Stimulated activated naive CD8-positive, alpha-beta T cell treated with anti-CD3 and anti-CD28 coated beads, Interleukin-15, Interleukin-2, amounts not matched to agents 100 ng/mL and 50 ng/mL, for 24 hours (primary cell): ENCODE measurements around the gene CPM.

Experiments
- H3K27ac Mint-ChIP-seq: one replicate; pipeline ENCODE4 v1.8.0; 2021; ENCODE audit warnings: mild to moderate bottlenecking, mixed read lengths
- H3K27me3 Mint-ChIP-seq: one replicate; pipeline ENCODE4 v1.8.0; 2021; ENCODE audit warnings: mixed read lengths
- H3K36me3 Mint-ChIP-seq: one replicate; pipeline ENCODE4 v1.8.0; 2021; ENCODE audit warnings: low read depth, mixed read lengths
- H3K4me1 Mint-ChIP-seq: one replicate; pipeline ENCODE4 v1.8.0; 2021; ENCODE audit warnings: low read depth, mixed read lengths
- H3K4me3 Mint-ChIP-seq: one replicate; pipeline ENCODE4 v1.8.0; 2021; ENCODE audit warnings: mild to moderate bottlenecking, mixed read lengths
- H3K9me3 Mint-ChIP-seq: one replicate; pipeline ENCODE4 v1.8.0; 2021; ENCODE audit warnings: mixed read lengths

Gene CPM

DNA sequence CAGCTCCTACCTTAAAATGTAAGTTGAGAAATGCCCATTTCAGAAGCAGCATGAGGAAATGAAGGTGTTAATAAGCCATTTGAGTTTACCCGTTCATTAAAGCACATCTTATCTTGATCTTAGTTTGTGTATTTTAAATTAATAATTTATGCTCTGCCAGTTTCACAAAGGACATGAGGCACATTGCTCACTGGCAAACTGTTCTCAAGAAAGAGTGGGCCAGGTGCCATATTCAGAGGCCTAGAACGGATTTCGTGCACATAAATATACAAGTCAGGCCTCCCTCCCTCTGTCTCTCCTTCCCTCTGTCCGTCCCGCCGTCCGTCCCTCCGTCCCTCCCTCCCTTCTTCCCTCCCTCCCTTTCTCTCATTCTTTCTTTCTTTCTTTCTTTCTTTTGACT is 29.5 kb downstream of the CPM start:
- Mint-ChIP-seq H3K4me3 (no peak overlapping the region), H3K9me3 (no peaks in the 10 kb centered on the region), H3K36me3 (no peaks in the 10 kb centered on the region), H3K4me1 (peaks cover 18% of the 10 kb centered on the region), H3K27ac (no peak overlapping the region), H3K27me3 (peaks cover 13% of the 10 kb centered on the region)

DNA sequence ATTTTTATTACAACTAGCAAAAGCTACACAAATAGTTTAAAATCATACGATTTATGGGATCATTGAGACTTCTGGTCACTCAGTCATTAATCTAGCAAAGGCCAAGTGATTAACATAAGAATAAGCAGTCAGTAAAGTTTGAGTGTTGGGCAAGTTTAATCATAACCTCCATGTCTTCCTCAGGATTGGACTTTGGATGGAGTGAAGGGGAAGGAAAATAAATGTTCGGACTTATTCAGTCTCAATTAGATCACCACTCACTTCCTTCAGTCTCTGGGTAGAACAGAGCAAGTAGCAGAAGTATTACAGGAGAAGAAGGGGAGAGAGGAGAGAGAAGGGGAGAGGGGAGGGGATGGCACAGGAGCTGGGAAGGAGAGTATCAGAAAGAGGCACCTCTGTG is 31.4 kb downstream of the CPM start:
- Mint-ChIP-seq H3K4me1 (peaks cover 18% of the 10 kb centered on the region), H3K9me3 (no peaks in the 10 kb centered on the region), H3K27ac (no peak overlapping the region), H3K27me3 (peaks cover 11% of the 10 kb centered on the region), H3K4me3 (no peak overlapping the region), H3K36me3 (no peaks in the 10 kb centered on the region)

DNA sequence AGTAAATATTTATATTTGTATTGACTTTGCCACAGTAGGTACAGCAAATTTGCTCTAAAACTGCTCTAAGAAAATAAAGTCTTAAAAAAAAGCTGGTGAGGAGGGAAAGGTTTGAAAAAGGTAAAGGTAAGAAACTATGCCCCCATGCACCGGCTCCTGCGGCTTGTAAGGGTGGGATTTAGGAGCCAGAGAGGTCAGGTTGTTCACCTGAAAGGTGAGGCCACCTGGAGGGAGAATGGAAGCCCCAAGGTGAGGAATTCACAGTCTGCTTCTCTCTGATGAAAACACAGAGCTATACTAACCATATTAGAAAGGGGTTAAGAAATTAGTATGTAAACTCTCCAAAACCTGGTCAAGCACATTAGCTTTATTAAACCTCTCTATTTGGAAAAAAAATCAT is 31.8 kb downstream of the CPM start:
- H3K4me3 Mint-ChIP-seq = no peak overlapping the region
- H3K9me3 Mint-ChIP-seq = no peaks in the 10 kb centered on the region
- peaks cover 13% of the 10 kb centered on the region for H3K27me3 Mint-ChIP-seq
- H3K27ac Mint-ChIP-seq = no peak overlapping the region
- peaks cover 18% of the 10 kb centered on the region for H3K4me1 Mint-ChIP-seq
- peaks cover 3% of the 10 kb centered on the region for H3K36me3 Mint-ChIP-seq

DNA sequence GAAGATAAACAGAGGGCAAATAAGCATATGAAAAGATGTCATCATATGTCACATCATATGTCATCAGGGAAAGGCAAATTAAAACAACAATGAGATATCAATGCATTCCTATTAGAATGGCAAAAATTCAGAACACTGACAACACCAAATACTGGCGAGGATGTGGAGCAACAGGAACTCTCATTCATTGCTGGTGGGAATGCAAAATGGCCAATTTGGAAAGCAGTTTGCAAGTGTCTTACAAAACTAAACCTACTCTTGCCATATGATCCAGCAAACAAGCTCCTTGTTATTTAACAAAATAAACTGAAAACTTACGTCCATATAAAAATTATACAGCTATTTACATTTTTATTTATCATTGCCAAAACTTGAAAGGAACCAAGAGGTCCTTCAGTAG is 32.7 kb downstream of the CPM start:
- Mint-ChIP-seq H3K9me3 (no peaks in the 10 kb centered on the region), H3K27ac (no peak overlapping the region), H3K27me3 (peaks cover 18% of the 10 kb centered on the region), H3K4me1 (peaks cover 16% of the 10 kb centered on the region), H3K4me3 (no peak overlapping the region), H3K36me3 (peaks cover 9% of the 10 kb centered on the region)

DNA sequence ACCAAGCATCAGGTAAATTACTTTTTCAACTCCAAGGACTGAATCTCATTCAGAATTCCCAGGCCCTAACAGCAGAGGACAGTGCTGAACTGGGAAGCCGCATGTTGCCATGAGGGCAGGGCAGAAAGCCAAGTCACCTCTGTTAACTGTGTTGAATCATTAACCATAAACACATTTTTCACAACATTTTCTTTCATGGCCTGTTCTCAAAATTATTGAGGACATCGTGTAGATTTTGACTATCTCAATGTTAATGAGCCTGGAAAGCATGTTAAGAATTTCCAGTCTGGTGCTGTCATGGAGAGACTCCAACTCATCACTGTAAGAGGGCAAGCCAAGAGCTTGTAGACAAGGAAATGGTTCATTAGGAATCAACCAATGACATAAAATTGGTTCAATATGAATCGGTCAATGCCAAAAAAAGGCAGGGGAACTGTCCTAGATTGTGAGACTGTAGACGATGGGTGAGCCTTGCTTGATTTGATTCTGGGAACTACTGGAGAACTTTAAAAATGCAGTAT is 33.7 kb downstream of the CPM start:
- peaks cover 7% of the 10 kb centered on the region for H3K4me1 Mint-ChIP-seq
- H3K9me3 Mint-ChIP-seq = no peaks in the 10 kb centered on the region
- peaks cover 18% of the 10 kb centered on the region for H3K27me3 Mint-ChIP-seq
- no peak overlapping the region for H3K27ac Mint-ChIP-seq
- no peak overlapping the region for H3K4me3 Mint-ChIP-seq
- peaks cover 9% of the 10 kb centered on the region for H3K36me3 Mint-ChIP-seq

DNA sequence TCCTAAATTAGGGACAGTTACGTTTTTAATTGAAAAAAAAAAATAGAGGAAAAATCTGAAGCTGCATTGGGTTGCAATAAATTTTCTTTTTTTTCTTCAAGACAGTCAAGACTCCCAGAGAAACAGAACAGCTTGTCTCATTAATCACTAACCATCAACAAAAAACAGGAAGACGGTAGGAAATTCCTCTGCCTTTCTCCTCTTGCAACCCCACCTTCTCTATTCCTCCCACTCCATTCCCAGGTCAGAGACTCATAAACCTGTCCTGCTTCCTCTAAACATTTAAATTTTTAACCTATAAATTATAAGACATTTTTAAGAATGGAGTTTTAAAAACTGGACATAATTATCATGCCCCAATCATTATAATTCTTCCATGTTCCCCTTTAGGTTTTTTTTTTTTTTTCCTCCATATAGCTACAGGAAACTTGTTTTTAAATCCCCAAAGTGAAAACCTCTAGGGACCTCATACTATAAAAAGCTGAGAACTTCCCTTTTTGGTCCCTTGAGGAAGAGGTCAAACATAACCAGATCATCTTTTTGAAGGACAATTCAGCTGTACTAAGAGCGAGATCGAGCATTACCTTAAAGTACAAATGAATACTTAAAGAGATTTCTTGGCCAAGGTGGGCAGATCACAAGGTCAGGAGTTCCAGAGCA is 36.0 kb downstream of the CPM start:
- H3K36me3 Mint-ChIP-seq = peaks cover 9% of the 10 kb centered on the region
- no peak overlapping the region for H3K4me3 Mint-ChIP-seq
- H3K9me3 Mint-ChIP-seq = no peaks in the 10 kb centered on the region
- H3K27me3 Mint-ChIP-seq = peaks cover 23% of the 10 kb centered on the region
- no peak overlapping the region for H3K27ac Mint-ChIP-seq
- peaks cover 7% of the 10 kb centered on the region for H3K4me1 Mint-ChIP-seq

DNA sequence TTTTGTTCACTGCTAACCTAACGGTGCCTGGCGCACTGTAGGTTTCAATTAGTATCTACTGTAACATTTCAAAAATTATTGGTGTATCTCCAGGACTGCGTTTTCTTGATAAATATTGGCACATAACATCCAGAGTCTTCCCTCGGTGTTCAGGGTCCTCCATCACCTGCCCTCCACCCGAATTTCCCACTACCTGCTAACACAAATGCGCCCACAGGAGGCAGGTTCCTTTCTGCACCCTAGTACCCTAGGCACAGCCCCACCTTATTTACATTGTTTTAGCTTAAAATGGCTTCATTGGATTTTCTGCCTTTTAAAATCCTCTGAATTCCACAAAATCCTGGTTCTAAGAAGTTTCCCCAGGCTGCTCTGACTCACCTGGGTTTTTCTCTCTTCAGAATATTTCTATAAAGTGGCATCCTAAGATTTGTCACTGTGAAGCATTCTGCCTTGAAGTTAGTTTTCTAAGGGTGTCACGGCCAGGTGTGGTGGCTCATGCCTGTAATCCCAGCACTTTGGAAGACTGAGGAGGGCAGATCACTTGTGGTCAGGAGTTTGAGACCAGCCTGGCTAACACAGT is 38.6 kb downstream of the CPM start:
- H3K4me3 Mint-ChIP-seq = no peak overlapping the region
- no peaks in the 10 kb centered on the region for H3K9me3 Mint-ChIP-seq
- no peak overlapping the region for H3K27ac Mint-ChIP-seq
- peaks cover 9% of the 10 kb centered on the region for H3K36me3 Mint-ChIP-seq
- H3K4me1 Mint-ChIP-seq = peaks cover 22% of the 10 kb centered on the region
- peaks cover 12% of the 10 kb centered on the region for H3K27me3 Mint-ChIP-seq

DNA sequence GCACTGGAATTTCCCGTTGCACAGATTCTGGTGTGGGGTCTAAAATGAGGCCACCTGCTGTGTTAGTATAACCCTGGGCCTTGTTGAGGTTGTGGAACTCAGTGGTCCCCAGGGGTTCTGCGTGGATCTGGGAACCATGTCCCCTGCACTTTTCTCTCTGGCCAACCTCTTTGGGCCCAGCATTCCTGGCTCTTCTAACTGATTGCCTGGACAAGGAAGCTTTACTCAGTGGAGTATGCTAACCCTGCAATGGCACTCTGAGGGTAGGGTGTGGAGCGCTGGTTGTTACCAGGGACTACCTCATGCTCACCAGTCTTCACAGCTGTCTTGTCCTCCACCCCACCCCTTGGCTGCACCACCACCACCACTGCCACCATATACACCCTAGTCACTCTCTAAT is 39.2 kb downstream of the CPM start:
- Mint-ChIP-seq H3K36me3 (peaks cover 9% of the 10 kb centered on the region), H3K27me3 (peaks cover 12% of the 10 kb centered on the region), H3K27ac (no peak overlapping the region)

DNA sequence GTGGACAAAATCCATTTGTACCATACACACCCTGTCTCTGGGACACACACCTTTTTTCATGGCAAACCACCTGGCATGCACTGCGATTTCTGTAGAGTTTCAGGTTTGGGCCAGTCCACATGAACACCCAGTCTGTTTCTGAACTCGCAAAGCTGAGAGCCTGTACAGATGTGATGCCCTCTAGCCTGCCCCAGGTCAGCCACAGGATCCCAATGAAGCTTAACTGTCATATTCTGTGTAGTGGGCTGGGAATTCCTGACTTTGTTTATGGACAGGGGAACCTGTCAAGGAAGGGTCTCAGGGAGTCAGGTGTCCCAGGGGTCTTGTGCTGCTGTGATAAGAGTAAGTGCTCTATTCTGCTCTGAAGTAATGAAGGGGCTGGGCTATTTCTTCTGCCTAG is 39.8 kb downstream of the CPM start:
- H3K4me3 Mint-ChIP-seq = no peak overlapping the region
- H3K9me3 Mint-ChIP-seq = no peaks in the 10 kb centered on the region
- H3K27me3 Mint-ChIP-seq = peaks cover 12% of the 10 kb centered on the region
- no peak overlapping the region for H3K27ac Mint-ChIP-seq
- peaks cover 9% of the 10 kb centered on the region for H3K36me3 Mint-ChIP-seq
- peaks cover 30% of the 10 kb centered on the region for H3K4me1 Mint-ChIP-seq

More for the DNA sequence above, 39.2 kb downstream of the CPM start:
- no peaks in the 10 kb centered on the region for H3K9me3 Mint-ChIP-seq
- peaks cover 25% of the 10 kb centered on the region for H3K4me1 Mint-ChIP-seq
- no peak overlapping the region for H3K4me3 Mint-ChIP-seq

DNA sequence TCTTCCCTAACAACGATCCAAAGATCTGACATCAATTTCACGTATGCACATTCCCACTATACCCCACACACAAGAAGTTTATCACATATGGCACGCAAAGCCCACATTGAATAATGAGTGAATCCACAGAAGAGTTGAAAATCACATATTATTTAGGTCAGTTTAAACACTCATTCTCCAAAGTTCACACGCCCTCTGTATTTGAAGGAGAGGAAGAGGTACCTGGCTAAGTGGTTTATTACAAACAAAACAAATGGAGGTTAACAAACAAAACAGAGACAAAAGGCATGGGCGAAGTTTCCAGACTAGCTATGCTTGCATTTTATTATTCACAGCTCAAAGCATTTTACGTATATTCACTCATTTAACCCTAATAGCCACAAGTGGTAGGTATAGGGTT is 41.8 kb downstream of the CPM start:
- H3K27me3 Mint-ChIP-seq = peaks cover 10% of the 10 kb centered on the region
- no peaks in the 10 kb centered on the region for H3K9me3 Mint-ChIP-seq
- H3K4me3 Mint-ChIP-seq = no peak overlapping the region
- H3K36me3 Mint-ChIP-seq = peaks cover 6% of the 10 kb centered on the region
- peaks cover 36% of the 10 kb centered on the region for H3K4me1 Mint-ChIP-seq
- no peak overlapping the region for H3K27ac Mint-ChIP-seq

DNA sequence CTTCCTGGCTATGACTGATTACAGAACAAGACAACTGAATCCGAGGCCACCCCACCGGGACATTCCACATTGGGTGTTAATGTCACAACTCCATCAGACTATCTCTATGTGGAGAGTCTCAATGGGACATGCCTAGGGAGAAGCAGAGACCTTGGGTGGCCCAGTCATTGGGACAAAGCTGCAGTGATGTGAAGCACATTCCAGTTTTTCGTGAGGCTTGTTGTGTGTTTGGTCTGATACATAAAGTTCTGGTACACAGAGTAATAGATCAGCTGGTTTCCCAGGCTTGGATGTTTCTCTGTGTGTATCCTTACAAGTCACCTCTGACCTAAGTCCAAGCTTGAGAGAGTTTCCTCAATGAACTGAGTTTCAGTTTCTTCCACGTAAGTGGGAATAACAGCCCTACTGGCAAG is 42.3 kb downstream of the CPM start:
- no peak overlapping the region for H3K27ac Mint-ChIP-seq
- peaks cover 6% of the 10 kb centered on the region for H3K27me3 Mint-ChIP-seq
- peaks cover 1% of the 10 kb centered on the region for H3K36me3 Mint-ChIP-seq
- H3K9me3 Mint-ChIP-seq = no peaks in the 10 kb centered on the region
- no peak overlapping the region for H3K4me3 Mint-ChIP-seq
- H3K4me1 Mint-ChIP-seq = peaks cover 36% of the 10 kb centered on the region

DNA sequence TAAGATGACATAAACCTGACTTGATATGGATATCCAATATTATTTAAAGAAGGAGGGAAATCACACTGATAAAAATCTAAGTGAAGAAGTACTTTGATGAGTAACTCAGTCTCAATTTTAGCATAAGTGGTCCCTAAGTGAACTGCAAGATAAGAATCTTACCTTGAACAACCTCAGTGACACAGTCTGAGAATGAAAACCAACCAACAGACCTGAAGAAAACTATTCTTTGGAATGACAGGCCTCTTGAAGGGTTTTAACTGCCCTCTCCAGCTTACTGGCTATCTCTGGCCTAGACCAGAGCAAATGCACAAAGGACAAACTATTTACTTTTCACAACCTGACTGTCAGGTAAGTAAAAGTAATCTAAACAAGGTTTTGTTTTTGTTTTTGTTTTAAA is 44.7 kb downstream of the CPM start:
- Mint-ChIP-seq H3K9me3 (no peaks in the 10 kb centered on the region), H3K36me3 (peaks cover 10% of the 10 kb centered on the region), H3K27ac (no peak overlapping the region), H3K4me3 (no peak overlapping the region), H3K27me3 (no peaks in the 10 kb centered on the region), H3K4me1 (peaks cover 33% of the 10 kb centered on the region)

DNA sequence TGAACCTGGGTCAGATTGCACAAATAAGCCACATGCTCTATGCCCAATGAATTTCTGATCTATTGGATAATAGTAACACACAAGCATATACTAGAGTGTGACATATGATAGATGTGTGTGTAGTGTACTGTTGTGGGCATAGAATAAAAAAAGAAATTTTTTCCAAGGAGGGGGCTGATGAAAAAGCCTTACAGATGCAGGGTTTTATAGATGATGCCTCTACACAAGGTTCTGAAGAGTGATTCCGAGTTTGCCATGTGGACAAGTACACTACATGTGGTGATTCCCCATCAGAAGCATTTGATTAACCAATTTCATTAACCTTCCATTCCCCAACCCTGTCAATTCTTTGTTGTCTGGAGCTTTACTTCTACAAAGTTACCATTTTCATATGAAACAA is 45.3 kb downstream of the CPM start:
- Mint-ChIP-seq H3K27me3 (no peaks in the 10 kb centered on the region), H3K4me1 (peaks cover 33% of the 10 kb centered on the region), H3K27ac (no peak overlapping the region), H3K4me3 (no peak overlapping the region), H3K36me3 (peaks cover 13% of the 10 kb centered on the region), H3K9me3 (no peaks in the 10 kb centered on the region)

DNA sequence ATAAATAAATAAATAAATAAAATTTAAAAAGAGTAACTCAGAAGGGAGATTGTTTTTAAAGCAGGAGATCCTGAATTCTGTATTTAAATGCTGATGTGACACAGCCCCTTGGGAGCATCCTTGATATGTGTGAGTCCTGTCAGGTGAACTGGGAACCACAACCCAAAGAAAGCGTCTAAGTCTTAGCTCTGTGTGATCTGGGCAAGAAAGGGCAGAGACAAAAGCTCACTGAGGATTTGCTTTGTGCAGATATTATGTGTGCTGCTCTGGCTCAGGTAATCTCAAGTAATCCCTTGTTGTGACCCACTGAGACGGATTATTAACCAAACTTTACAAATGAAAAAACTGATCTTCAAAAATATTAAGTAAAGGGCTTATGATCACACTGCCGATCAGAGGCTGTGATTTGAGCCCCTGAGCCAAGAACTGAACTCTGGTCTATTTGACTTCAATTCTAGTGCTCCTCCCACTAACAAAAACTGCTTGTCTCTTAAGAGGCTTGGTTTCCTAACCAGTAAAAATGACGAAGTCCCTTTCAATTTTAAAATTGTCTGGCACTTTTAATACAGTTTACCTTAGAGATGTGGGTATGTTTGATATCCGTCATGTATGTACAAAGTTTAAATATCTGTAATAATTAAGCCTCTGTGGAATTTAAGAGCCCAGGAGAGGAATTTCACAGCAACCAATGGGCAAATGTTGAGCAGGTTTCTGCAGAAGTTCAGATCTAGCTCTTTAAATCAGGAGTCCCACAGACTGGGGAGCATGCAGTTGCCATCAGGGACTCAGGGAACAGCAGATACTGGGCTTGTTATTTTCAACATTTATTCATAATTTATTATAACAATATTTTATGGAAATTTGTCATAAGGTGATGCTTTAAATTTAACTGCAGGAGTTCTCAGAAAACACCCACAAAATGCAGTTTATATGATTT is 46.1 kb downstream of the CPM start:
- Mint-ChIP-seq H3K36me3 (peaks cover 19% of the 10 kb centered on the region), H3K4me3 (no peak overlapping the region)

DNA sequence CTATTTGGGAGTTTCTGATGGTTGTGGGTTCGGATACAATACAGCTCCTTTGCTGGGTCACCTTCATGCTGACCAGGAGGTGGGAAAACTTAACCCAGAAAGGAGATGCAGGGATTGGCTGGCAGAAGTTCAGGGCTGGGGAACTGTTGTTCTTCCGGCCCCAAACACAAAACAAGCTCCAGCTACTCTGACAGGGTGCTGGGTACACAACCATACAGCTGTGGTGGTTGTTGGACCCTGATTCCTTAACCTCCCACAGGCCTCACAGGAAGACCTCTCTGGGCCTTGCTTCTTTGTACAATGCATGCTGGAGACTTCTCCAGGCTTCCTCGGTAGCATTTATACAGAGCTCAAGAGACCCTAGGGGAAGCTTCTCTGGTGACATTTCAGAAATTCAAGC is 47.6 kb downstream of the CPM start:
- no peak overlapping the region for H3K27ac Mint-ChIP-seq
- H3K9me3 Mint-ChIP-seq = peaks cover 4% of the 10 kb centered on the region
- no peaks in the 10 kb centered on the region for H3K27me3 Mint-ChIP-seq
- H3K36me3 Mint-ChIP-seq = peaks cover 19% of the 10 kb centered on the region
- H3K4me3 Mint-ChIP-seq = no peak overlapping the region
- peaks cover 19% of the 10 kb centered on the region for H3K4me1 Mint-ChIP-seq

More for the DNA sequence above, 46.1 kb downstream of the CPM start:
- Mint-ChIP-seq H3K9me3 (peaks cover 4% of the 10 kb centered on the region), H3K27me3 (no peaks in the 10 kb centered on the region), H3K4me1 (peaks cover 29% of the 10 kb centered on the region), H3K27ac (no peak overlapping the region)
